PC-3 (cell line): ENCODE measurements around the gene LIN7B. TPM values are rescaled to one million over a fixed set of nuclear protein-coding genes. Genes with fewer than 3 reads are reported as not detected.

ENCODE experiments used
- ATAC-seq: fragments of 200-7000 bp; cut with Tn5 transposase; 2 replicates; pipeline ENCODE4 v1.9.1; 2020; ENCODE audit warnings: mild to moderate bottlenecking, moderate library complexity
- BruUV-seq: library from RNA; stranded (reverse); fragments of 400-500 nt; replicated peaks from 2 replicates; lab custom pipeline; 2021; lab: Mats Ljungman, UMichigan
- CTCF ChIA-PET: fragments of 300-600 bp; sonication (Branson Sonifier 250); formaldehyde crosslinking; loops from one replicate; lab custom pipeline; 2022; ENCODE audit warnings: antibody characterized with exemption; lab: Charles Lee
- POLR2A ChIA-PET: fragments of 300-600 bp; sonication (Branson Sonifier 250); formaldehyde crosslinking; loops from one replicate; lab custom pipeline; 2022; ENCODE audit warnings: antibody characterized with exemption; ENCODE audit not compliant: unreplicated experiment; lab: Charles Lee
- DNase-seq: peaks from one replicate; pipeline ENCODE4 v3.0.0-alpha.2; 2015
- H2AFZ ChIP-seq: fragments of 300-600 bp; sonication (generic); 2 replicates; pipeline ENCODE4 v1.6.0; 2016; ENCODE audit warnings: antibody characterized with exemption, low read length
- H3F3A ChIP-seq: fragments of 300-600 bp; sonication (generic); one replicate; pipeline ENCODE4 v1.6.0; 2017; ENCODE audit warnings: antibody characterized with exemption, low read length, control low read depth, mild to moderate bottlenecking; ENCODE audit not compliant: unreplicated experiment
- H3K27ac ChIP-seq: fragments of 300-600 bp; sonication (generic); 2 replicates; pipeline ENCODE4 v1.5.1; 2016; ENCODE audit warnings: mild to moderate bottlenecking, low read length
- H3K27me3 ChIP-seq: fragments of 300-600 bp; sonication (generic); 2 replicates; pipeline ENCODE4 v1.6.1; 2016; ENCODE audit warnings: low read length, mixed read lengths
- H3K36me3 ChIP-seq: fragments of 300-600 bp; sonication (generic); 2 replicates; pipeline ENCODE4 v1.6.1; 2016; ENCODE audit warnings: low read depth, mixed run types, low read length, mixed read lengths
- H3K4me1 ChIP-seq: fragments of 300-600 bp; sonication (generic); 2 replicates; pipeline ENCODE4 v1.5.1; 2016; ENCODE audit warnings: low read length; ENCODE audit not compliant: insufficient read depth
- H3K4me2 ChIP-seq: fragments of 300-600 bp; sonication (generic); 2 replicates; pipeline ENCODE4 v1.6.0; 2016; ENCODE audit warnings: low read length
- H3K4me3 ChIP-seq: fragments of 300-600 bp; sonication (generic); 2 replicates; pipeline ENCODE4 v1.5.1; 2016; ENCODE audit warnings: mild to moderate bottlenecking, low read length, mixed read lengths
- H3K79me2 ChIP-seq: fragments of 300-600 bp; sonication (generic); 2 replicates; pipeline ENCODE4 v1.6.1; 2017; ENCODE audit warnings: low read length, mixed read lengths
- H3K9ac ChIP-seq: fragments of 300-600 bp; sonication (generic); 2 replicates; pipeline ENCODE4 v1.6.0; 2016; ENCODE audit warnings: mild to moderate bottlenecking, low read length
- H3K9me2 ChIP-seq: fragments of 300-600 bp; sonication (generic); replicated peaks from 2 replicates; pipeline ENCODE4 v1.6.1; 2016; ENCODE audit warnings: mixed run types, low read length, mixed read lengths
- H3K9me3 ChIP-seq: fragments of 300-600 bp; sonication (generic); 2 replicates; pipeline ENCODE4 v1.6.1; 2016; ENCODE audit warnings: low read length, mixed read lengths
- H4K20me1 ChIP-seq: fragments of 300-600 bp; sonication (generic); 2 replicates; pipeline ENCODE4 v1.6.1; 2016; ENCODE audit warnings: low read length, mixed read lengths
- CTCF ChIP-seq: fragments of 300-600 bp; sonication (generic); conservative IDR thresholded peaks from 2 replicates; pipeline ENCODE4 v1.5.1; 2017; ENCODE audit warnings: antibody characterized with exemption, low read depth, mild to moderate bottlenecking, low read length
- EZH2 ChIP-seq: fragments of 300-600 bp; sonication (generic); IDR thresholded peaks from one replicate; pipeline ENCODE4 v1.6.1; 2017; ENCODE audit warnings: antibody characterized with exemption, mild to moderate bottlenecking, low read length; ENCODE audit not compliant: unreplicated experiment
- EZH2phosphoT487 ChIP-seq: fragments of 300-600 bp; sonication (generic); IDR thresholded peaks from 2 replicates; pipeline ENCODE4 v1.6.1; 2018; ENCODE audit warnings: mild to moderate bottlenecking, antibody characterized with exemption, low read length, borderline replicate concordance
- intact Hi-C: fragments of 100-400 bp; cut with micrococcal nuclease; formaldehyde crosslinking; loops from 2 replicates; pipeline ENCODE4 v1.9.0; 2023
- total RNA-seq: library from RNA; depleted of rRNA; stranded (reverse); fragments of >200 nt; gene quantifications from 2 replicates; pipeline ENCODE4 v1.2.3, GENCODE V29; 2014

Gene LIN7B
- total RNA-seq, 1 experiment from 2014 or later: 11.6 TPM

DNA sequence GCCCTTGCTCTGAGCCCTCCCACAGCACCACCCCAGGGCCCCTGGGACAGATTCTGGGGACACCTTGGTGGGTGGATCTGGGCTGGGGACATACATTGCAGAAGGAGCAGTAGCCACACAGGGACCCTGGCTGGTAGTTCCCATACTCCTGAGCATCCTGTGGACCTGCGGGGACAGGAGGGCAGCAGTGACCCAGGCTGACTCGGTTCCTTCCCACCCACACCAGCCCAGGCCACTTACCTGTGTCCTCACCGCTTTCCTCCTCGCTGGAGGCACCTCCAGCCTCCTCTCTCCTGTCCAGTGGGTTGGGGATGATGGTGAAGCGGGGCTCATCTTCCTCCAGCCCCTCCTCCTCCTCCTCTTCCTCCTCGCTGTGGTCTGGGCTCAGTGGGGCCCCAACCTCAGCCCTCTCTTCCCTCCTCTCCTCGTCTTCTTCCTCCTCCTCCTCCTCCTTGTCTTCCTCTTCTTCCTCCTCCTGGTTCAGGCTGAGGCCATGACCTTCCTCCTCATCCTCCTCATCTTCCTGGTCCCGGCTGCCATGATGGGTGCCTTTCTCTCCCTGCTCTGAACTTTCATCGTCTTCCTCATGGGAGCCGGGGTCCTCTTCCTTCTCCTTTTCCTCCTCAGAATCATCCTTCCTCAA is 39.1 kb downstream of the LIN7B start:
- H4K20me1 ChIP-seq: no peaks in the 10 kb centered on the region
- no TSS peak for BruUV-seq
- H3K4me3 ChIP-seq: no peak overlapping the region
- H3K36me3 ChIP-seq: no peaks in the 10 kb centered on the region
- no peaks in the 10 kb centered on the region for H3K9me2 ChIP-seq
- H3F3A ChIP-seq: no peaks in the 10 kb centered on the region
- H3K9me3 ChIP-seq: no peaks in the 10 kb centered on the region
- ChIA-PET CTCF (no interaction called here), POLR2A (no interaction called here)
- H3K4me2 ChIP-seq: no peak overlapping the region
- no peak overlapping the region for H3K9ac ChIP-seq
- intact Hi-C loops: no loop called here
- no peaks in the 10 kb centered on the region for H3K27me3 ChIP-seq
- DNase-seq: no peak
- H3K4me1 ChIP-seq: peaks cover 31% of the 10 kb centered on the region
- no peak overlapping the region for H2AFZ ChIP-seq
- no peak for TF ChIP-seq EZH2phosphoT487
- no peak for TF ChIP-seq CTCF
- TF ChIP-seq EZH2: no peak
- H3K79me2 ChIP-seq: peaks cover 6% of the 10 kb centered on the region
- no peak overlapping the region for H3K27ac ChIP-seq
- no peak for ATAC-seq

DNA sequence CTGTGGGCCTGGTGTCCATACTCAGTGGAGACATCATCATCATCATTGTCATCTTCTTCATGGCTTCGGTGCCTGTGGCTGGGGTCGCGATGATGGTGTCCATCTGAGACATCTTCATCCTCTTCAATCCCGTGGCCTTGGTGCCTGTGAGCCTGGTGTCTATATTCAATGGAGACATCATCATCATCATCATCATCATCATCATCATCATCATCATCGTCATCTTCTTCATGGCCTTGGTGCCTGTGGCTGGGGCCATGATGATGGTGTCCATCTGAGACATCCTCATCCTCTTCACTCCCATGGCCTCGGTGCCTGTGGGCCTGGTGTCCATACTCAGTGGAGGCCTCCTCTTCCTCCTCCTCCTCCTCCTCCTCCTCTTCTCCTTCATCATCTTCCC is 40.1 kb downstream of the LIN7B start:
- Histone ChIP-seq H3K9ac (no peak overlapping the region), H3K9me3 (no peaks in the 10 kb centered on the region), H2AFZ (no peak overlapping the region), H3K4me3 (no peak overlapping the region), H3F3A (no peaks in the 10 kb centered on the region), H3K27me3 (no peaks in the 10 kb centered on the region), H3K4me1 (peaks cover 28% of the 10 kb centered on the region), H3K27ac (no peak overlapping the region), H3K79me2 (peaks cover 12% of the 10 kb centered on the region), H3K9me2 (no peaks in the 10 kb centered on the region), H4K20me1 (no peaks in the 10 kb centered on the region), H3K4me2 (no peak overlapping the region), H3K36me3 (no peaks in the 10 kb centered on the region)
- TF ChIP-seq CTCF (no peak), EZH2 (no peak), EZH2phosphoT487 (no peak)
- ChIA-PET CTCF (no interaction called here), POLR2A (no interaction called here)
- DNase-seq (no peak), ATAC-seq (no peak)
- intact Hi-C loops: no loop called here
- BruUV-seq: no TSS peak
